Spleen (tissue), 7 donors: ENCODE results near the gene AGMO.

ENCODE experiments used
- CTCF ChIP-seq, 11 experiments: fragments of 200-600 bp in 7 of 11; fragments of 450-650 bp in 4 of 11; sonication (generic) in 4 of 11; IDR thresholded peaks in 8 of 11; conservative IDR thresholded peaks in 3 of 11; 1 replicate in 7 of 11; 2 replicates in 4 of 11; pipeline versions ENCODE4 v1.4.0 to v1.8.0; 2016 to 2021; ENCODE audit warnings: antibody characterized with exemption in 11 of 11, inconsistent platforms in 4 of 11, mild to moderate bottlenecking in 1 of 11
- POLR2AphosphoS5 ChIP-seq, 3 donors: sonication (generic); formaldehyde crosslinking; IDR thresholded peaks; one replicate each; pipeline ENCODE4 v1.5.1; 2017; ENCODE audit warnings: antibody characterized with exemption in 3 of 3
- donor health status: DM: no; HTN: no; CAD: no; lungs with moderate emphysema.
- donor health status: DM: no; HTN: no; CAD: no.
- donor health status: DM: no; HTN: no; CAD: no.

GRCh38 chr7:15515252-15515651, 46.6 kb downstream of the AGMO start:
- TF ChIP-seq CTCF (IDR thresholded peaks at IDR 0.05 in 8 of 11, conservative IDR thresholded peaks at IDR 0.05 in 3 of 11) = no peak
- TF ChIP-seq POLR2AphosphoS5 (IDR thresholded peaks at IDR 0.05) = no peak
